B cell (primary cell): ENCODE data around the gene VIL1.

Experiments
- CTCF ChIP-seq: fragments of 200-600 bp; IDR thresholded peaks from one replicate; pipeline ENCODE4 v1.8.0; 2022; ENCODE audit warnings: antibody characterized with exemption, mild to moderate bottlenecking
- EZH2 ChIP-seq: IDR thresholded peaks from 2 replicates; pipeline ENCODE4 v1.6.1; 2012; ENCODE audit warnings: borderline replicate concordance, low read depth, mild to moderate bottlenecking, moderate library complexity, low read length; ENCODE audit not compliant: insufficient read depth, poor library complexity, severe bottlenecking

- TF ChIP-seq CTCF (no peak), EZH2 (no peak)
These were observed 28.1 kb downstream of the VIL1 start for GRCh38 chr2:218447072-218447471.
